ENCODE data around the gene EXOC4.

EXOC4 gene

GRCh38 chr7:133662830-133663229 lies 410.0 kb downstream of the EXOC4 start:
- DNase-seq (ENCODE audit: low read depth in 1 of 2, low spot score in 1 of 2) = no peak

- DNase-seq (ENCODE audit: low read depth in 1 of 2, low spot score in 1 of 2) = no peak
These were observed 411.6 kb downstream of the EXOC4 start for GRCh38 chr7:133664528-133664927.

GRCh38 chr7:133668296-133669060 lies 415.6 kb downstream of the EXOC4 start:
- no peak for DNase-seq (ENCODE audit: low read depth in 1 of 2, low spot score in 1 of 2)

GRCh38 chr7:133669061-133669455 lies 416.2 kb downstream of the EXOC4 start:
- DNase-seq (ENCODE audit: low read depth in 1 of 2, low spot score in 1 of 2) = no peak

- DNase-seq (ENCODE audit: low read depth in 1 of 2, low spot score in 1 of 2) = no peak
These were observed 417.4 kb downstream of the EXOC4 start for GRCh38 chr7:133670250-133670649.

GRCh38 chr7:133672866-133673265 lies 420.0 kb downstream of the EXOC4 start:
- DNase-seq (ENCODE audit: low read depth in 1 of 2, low spot score in 1 of 2) = no peak

DNA sequence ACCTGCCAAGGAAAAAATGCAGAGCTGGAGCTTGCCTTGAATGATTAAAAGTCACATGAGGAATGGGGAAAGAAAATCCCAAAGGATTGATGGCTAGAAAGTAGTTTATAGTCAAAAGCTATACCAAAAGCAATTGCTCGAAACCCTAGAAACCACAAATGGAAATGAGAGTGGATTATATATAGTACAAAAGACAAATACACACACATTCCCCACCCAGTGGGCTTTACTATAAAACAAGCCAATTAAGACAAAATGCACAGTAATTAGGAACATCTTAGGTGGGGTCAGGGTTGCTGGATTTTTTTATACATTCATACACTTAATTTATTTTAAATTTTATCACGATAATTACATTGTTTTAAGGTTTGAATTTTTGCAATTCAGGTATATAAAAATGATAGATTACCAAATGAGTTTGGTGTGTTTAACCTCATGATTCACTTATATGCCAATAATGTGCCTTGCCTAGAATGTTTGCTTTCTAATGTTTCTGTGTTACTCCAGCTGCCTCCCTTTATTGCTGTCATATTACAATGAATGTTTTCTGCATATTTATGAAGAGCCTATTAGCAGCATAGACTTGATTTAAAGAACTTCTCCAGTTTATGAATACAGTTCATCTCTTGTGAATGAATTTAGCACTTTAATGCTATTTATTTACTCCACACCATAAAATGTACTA lies 421.3 kb downstream of the EXOC4 start:
- no peak for DNase-seq (ENCODE audit: low read depth in 1 of 2, low spot score in 1 of 2)

DNA sequence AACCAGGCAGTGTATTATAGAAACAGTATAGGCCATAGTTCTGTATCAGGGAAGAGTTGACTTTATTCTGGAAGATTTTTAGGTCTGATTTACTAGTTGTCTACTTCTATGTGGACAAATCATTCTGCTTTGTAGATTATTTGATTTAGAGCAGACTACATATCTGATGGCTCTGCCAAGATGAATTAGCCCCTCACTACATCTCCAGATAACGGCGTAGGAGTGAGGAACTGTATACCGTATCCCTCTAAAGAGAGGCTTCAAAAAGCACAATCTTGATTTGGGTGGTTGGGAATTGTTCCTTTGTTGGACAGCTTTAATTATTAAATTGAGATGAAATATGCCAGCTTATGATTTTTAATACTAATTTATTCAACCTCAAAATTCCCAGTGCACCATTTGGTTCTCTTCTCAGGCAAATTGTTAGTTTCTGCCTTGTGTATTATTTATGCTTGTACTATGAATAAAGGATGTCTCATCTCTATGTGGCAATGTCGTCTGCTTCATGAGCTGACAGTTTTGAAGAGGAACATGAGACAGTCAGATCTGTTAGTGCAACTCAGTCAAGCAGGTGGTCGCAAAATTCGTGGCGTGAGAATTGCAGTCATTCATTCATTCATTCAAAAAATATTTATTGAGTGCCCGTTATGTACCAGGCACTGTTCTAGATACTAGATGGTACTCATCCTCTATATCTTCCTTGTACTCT lies 422.8 kb downstream of the EXOC4 start:
- no peak for DNase-seq (ENCODE audit: low read depth in 1 of 2, low spot score in 1 of 2)

- no peak for DNase-seq (ENCODE audit: low read depth in 1 of 2, low spot score in 1 of 2)
These were observed 424.0 kb downstream of the EXOC4 start for GRCh38 chr7:133676805-133677370.

- DNase-seq (ENCODE audit: low read depth in 1 of 2, low spot score in 1 of 2) = no peak
These were observed 425.4 kb downstream of the EXOC4 start for GRCh38 chr7:133678137-133678814.

DNA sequence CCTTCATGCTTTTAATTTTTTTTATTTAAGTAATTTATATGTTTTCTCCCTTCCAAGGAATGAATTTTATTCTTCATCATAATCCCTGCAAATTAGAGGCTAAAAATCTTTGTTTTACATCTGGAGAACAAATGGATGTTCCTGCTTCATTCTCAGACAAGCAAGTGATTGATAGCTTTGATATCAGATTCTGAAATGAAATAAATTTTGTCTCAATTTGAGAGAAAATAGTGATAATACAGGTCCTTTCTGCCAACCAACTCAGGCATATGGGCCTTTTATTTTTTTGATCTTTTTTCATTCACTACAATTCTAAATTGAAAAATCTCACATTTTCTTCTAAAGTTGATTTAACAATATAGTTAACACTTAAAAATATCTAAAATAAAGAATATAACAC lies 427.1 kb downstream of the EXOC4 start:
- DNase-seq (ENCODE audit: low read depth in 1 of 2, low spot score in 1 of 2) = no peak

GRCh38 chr7:133681529-133681928 lies 428.7 kb downstream of the EXOC4 start:
- DNase-seq (ENCODE audit: low read depth in 1 of 2, low spot score in 1 of 2) = no peak

DNA sequence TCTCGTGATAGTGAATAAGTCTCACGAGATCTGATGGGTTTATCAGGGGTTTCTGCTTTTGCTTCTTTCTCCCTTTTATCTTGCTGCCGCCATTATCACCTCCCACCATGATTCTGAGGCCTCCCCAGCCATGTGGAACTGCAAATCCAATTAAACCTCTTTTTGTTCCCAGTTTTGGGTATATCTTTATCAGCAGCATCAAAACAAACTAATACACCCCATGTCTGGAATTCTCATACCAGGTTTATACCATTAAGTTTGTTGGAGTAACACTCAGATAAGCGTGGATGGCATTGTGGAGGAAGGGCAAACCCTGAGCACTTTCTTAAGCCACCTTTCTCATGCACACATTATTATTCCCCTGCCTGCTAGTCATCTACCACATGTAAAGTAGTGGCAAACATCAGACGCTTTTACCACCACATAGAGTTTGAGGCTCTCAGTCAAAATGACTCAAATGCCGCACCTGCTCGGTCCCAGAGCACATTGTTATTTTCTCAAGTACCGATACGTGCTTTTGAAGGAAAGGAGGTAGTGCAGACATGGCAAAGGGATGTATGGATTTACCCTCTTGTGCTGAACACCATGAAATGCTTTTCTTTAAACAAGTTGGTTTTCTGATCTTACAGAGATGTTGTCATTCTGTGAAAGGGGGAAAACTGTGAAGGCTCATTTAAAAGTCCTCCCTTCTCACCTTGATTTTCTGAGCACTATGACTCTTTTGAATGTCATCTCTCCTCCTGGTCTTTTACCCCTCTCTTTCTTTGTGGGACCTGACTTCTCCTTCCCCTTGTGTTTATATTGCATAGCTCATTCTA lies 429.7 kb downstream of the EXOC4 start:
- DNase-seq (ENCODE audit: low read depth in 1 of 2, low spot score in 1 of 2) = no peak

DNA sequence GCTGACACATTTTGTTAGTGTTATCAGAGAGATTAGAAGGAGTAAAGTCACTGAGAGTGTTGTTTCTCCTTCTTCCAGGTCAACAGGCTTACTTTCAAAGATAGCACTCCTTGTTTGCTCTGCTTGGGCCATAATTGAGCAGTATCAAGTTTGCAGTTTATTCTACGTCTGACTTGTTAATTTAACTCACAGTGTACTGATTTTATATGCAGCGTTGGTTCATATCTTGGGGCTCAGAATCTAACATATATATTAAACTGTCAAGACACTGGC lies 430.2 kb downstream of the EXOC4 start:
- no peak for DNase-seq (ENCODE audit: low read depth in 1 of 2, low spot score in 1 of 2)

- no peak for DNase-seq (ENCODE audit: low read depth in 1 of 2, low spot score in 1 of 2)
These were observed 435.8 kb downstream of the EXOC4 start for GRCh38 chr7:133688483-133689239.

GRCh38 chr7:133690740-133691139 lies 437.9 kb downstream of the EXOC4 start:
- DNase-seq (ENCODE audit: low read depth in 1 of 2, low spot score in 1 of 2) = no peak

DNA sequence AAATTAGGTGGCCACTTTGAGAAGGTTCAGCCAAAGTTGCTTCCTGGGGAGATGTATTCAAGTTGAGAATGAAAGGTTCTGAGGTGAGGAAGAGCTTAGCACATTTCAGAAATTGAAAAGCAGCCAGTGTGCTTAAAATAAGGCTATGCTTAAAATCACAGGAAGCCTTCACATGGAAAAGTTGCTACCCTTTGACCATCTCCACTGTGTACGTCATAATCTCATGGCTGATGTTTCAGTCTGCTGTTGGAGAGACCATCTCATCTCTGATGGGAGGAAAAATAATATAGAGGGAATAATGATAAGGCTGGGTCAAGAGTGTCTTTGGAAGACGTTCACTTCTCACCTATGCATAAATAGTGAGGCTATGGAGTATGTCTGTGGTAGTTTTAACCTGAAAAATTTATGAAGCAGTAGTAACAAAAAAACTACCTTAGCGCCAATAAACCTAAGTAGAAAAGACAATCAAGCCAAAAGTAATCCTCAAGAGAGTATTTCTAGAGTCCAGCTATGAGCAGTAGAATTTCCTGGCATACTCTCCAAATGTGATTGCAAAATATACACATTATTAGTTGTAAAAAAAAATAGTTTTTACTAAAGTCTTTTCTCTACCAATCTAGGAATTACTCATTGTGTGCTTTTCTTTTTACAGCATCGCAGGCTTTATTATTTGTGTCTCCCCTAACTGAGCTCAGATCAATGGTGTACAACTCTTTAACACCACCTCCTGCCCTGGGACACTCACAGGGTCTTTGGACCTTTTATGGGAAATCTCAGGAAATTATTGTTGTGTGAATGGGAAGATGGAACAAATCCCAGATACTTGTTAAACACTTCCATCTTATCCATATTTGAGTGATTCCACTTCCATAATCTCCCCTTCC lies 439.1 kb downstream of the EXOC4 start:
- no peak for DNase-seq (ENCODE audit: low read depth in 1 of 2, low spot score in 1 of 2)

GRCh38 chr7:133693281-133693680 lies 440.4 kb downstream of the EXOC4 start:
- DNase-seq (ENCODE audit: low read depth in 1 of 2, low spot score in 1 of 2) = no peak

DNA sequence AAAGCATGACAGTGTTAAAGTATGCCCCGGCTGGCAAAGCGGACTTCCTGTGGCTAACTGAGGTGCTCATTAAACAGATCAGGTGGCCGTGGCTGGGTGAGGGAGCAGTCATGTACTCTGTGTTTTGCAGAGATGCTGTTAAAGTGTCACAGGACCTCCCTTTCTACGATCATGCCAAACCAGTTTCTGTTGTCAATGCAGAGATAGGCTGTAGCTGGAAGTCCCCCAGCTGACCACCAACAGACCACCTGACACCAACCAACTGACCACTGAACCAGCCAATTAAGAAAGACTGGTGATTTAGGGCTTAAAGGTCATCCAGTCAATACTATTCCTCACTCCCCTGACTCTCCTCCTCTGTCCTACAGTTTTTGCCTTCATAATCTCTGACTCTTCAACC lies 443.2 kb downstream of the EXOC4 start:
- DNase-seq (ENCODE audit: low read depth in 1 of 2, low spot score in 1 of 2) = no peak

Measured in activated CD4-positive, alpha-beta T cell treated with anti-CD3 and anti-CD28 coated beads, Interleukin-2, amount 50 U/mL, for 24 hours (primary cell).